ENCODE data around the gene GLO1.

DNA sequence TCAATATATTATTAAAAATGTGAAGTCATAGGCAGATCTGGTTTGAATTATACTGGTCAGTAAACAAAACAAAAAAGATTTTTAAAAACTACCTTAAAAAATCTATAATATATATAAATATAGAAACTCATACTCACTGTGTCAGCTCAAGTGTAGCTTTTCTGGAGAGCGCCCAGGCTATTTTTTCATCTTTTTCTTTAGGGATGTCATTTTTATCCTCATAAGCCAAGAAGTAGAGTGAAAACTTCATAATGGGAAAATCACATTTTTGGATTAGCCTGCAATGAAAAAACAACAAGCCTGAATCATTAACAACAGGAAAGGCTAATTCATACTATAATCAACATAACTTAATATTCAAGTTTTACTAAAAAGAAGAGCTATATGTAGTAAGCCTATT is 18.7 kb downstream of the GLO1 start:
- TF ChIP-seq, protein P1, sequence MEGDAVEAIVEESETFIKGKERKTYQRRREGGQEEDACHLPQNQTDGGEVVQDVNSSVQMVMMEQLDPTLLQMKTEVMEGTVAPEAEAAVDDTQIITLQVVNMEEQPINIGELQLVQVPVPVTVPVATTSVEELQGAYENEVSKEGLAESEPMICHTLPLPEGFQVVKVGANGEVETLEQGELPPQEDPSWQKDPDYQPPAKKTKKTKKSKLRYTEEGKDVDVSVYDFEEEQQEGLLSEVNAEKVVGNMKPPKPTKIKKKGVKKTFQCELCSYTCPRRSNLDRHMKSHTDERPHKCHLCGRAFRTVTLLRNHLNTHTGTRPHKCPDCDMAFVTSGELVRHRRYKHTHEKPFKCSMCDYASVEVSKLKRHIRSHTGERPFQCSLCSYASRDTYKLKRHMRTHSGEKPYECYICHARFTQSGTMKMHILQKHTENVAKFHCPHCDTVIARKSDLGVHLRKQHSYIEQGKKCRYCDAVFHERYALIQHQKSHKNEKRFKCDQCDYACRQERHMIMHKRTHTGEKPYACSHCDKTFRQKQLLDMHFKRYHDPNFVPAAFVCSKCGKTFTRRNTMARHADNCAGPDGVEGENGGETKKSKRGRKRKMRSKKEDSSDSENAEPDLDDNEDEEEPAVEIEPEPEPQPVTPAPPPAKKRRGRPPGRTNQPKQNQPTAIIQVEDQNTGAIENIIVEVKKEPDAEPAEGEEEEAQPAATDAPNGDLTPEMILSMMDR (IDR thresholded peaks at IDR 0.05), result no peak
- TF ChIP-seq POLR2A (IDR thresholded peaks at IDR 0.05), result no peak

Data from lower leg skin (tissue), 3 donors.